Urothelium cell line (cell line): ENCODE data around the gene APLN.
A peak's percentile ranks its signal among the peaks of the same experiment; 100 is the strongest.

Source experiments
- DNase-seq: peaks from one replicate; pipeline ENCODE4 v3.0.0; 2011; ENCODE audit warnings: low spot score, mixed read lengths
- FAIRE-seq: peaks from 2 replicates; lab custom pipeline; 2011; peaks lifted over from hg19 to GRCh38; lab: Jason Lieb, UNC

APLN gene

GRCh38 chrX:129663171-129663570, 8.4 kb upstream of the APLN start:
- DNase-seq: no peak

GRCh38 chrX:129661369-129661768, 6.6 kb upstream of the APLN start:
- FAIRE-seq: no peak
- DNase-seq: no peak

More at GRCh38 chrX:129663171-129663570, 8.4 kb upstream of the APLN start:
- no peak for FAIRE-seq

- DNase-seq: no peak
- no peak for FAIRE-seq
These were observed 5.1 kb upstream of the APLN start for GRCh38 chrX:129659861-129660260.

GRCh38 chrX:129659141-129659540, 4.4 kb upstream of the APLN start:
- no peak for FAIRE-seq
- DNase-seq: no peak

- DNase-seq: no peak
- FAIRE-seq: no peak
These were observed 3.7 kb upstream of the APLN start for GRCh38 chrX:129658429-129658828.

GRCh38 chrX:129655547-129656249, 942 bp upstream of the APLN start:
- FAIRE-seq (no peak), DNase-seq (no peak)

- no peak for FAIRE-seq
- peak; percentile 18 for DNase-seq
These were observed 645 bp downstream of the APLN start for GRCh38 chrX:129653971-129654651.

- DNase-seq (no peak), FAIRE-seq (no peak)
These were observed 1.4 kb downstream of the APLN start for GRCh38 chrX:129653181-129653970.

GRCh38 chrX:129652565-129653169, 2.1 kb downstream of the APLN start:
- FAIRE-seq: no peak

GRCh38 chrX:129651756-129652564, 2.8 kb downstream of the APLN start:
- no peak for FAIRE-seq
- DNase-seq: no peak

More at GRCh38 chrX:129652565-129653169, 2.1 kb downstream of the APLN start:
- DNase-seq: no peak

GRCh38 chrX:129650821-129651510, 3.8 kb downstream of the APLN start:
- DNase-seq (no peak), FAIRE-seq (no peak)

GRCh38 chrX:129650183-129650689, 4.5 kb downstream of the APLN start:
- no peak for DNase-seq
- no peak for FAIRE-seq

GRCh38 chrX:129649268-129650182, 5.2 kb downstream of the APLN start:
- FAIRE-seq: no peak

GRCh38 chrX:129648514-129649267, 6.1 kb downstream of the APLN start:
- FAIRE-seq: no peak
- no peak for DNase-seq

More at GRCh38 chrX:129649268-129650182, 5.2 kb downstream of the APLN start:
- DNase-seq: no peak

- DNase-seq: no peak
- FAIRE-seq: no peak
These were observed 7.0 kb downstream of the APLN start for GRCh38 chrX:129647418-129648410.

GRCh38 chrX:129646566-129647417, 8.0 kb downstream of the APLN start:
- DNase-seq (no peak), FAIRE-seq (no peak)
